Tongue (tissue), 3 donors: ENCODE results near the gene PHAX. TPM values are rescaled to one million over a fixed set of nuclear protein-coding genes. Genes with fewer than 3 reads are reported as not detected.
"Not testable (repeated sequence)": the region's sequence is repeated elsewhere in the genome, so short reads cannot be mapped to it uniquely, and the experiment has no call there.

Source experiments
- DNase-seq: peaks from one replicate; pipeline ENCODE4 v3.0.0-alpha.2; 2015
- small RNA-seq: library from RNA; depleted of rRNA; stranded (forward); fragments of <200 nt; gene quantifications from one replicate; pipeline ENCODE3, GENCODE V24; 2014; ENCODE audit warnings: low replicate concordance
- total RNA-seq: library from RNA; depleted of rRNA; stranded (reverse); fragments of >200 nt; gene quantifications from one replicate; pipeline ENCODE4 v1.2.3, GENCODE V29; 2014

Gene PHAX
- total RNA-seq, 1 donor from 2014 or later = 66.0 TPM

GRCh38 chr5:126658561-126658960, 57.8 kb downstream of the PHAX start:
- DNase-seq = no peak

GRCh38 chr5:126659805-126660482, 59.2 kb downstream of the PHAX start:
- no peak for DNase-seq

GRCh38 chr5:126664586-126664985, 63.8 kb downstream of the PHAX start:
- no peak for DNase-seq

- DNase-seq = not testable (repeated sequence)
These were observed 69.4 kb downstream of the PHAX start for GRCh38 chr5:126670109-126670508.

- DNase-seq = not testable (repeated sequence)
These were observed 70.9 kb downstream of the PHAX start for GRCh38 chr5:126671681-126672080.

GRCh38 chr5:126673477-126673876, 72.7 kb downstream of the PHAX start:
- DNase-seq = no peak

- no peak for DNase-seq
These were observed 73.4 kb downstream of the PHAX start for GRCh38 chr5:126674145-126674544.

GRCh38 chr5:126675338-126675737, 74.6 kb downstream of the PHAX start:
- no peak for DNase-seq

GRCh38 chr5:126676195-126676624, 75.5 kb downstream of the PHAX start:
- peak; percentile 85 for DNase-seq

Small RNA genes lying within 50 kb of the gene (small RNA-seq; reads per million reads assigned to genes)
- not detected for gene BOLA3P3
- gene RNU6-290P = not detected

Other genes starting within 250 kb of the PHAX start
- gene GRAMD2B, start 177.5 kb upstream of the PHAX start, total RNA-seq = 16.2 TPM
- 45.2 TPM for gene ALDH7A1, start 5.7 kb upstream of the PHAX start, total RNA-seq
- gene LMNB1, start 176.2 kb downstream of the PHAX start, total RNA-seq = 54.7 TPM